Dermis lymphatic vessel endothelial cell (primary cell): ENCODE measurements around the gene PADI4. TPM values are rescaled to one million over a fixed set of nuclear protein-coding genes. Genes with fewer than 3 reads are reported as not detected.

ENCODE experiments used
- total RNA-seq: library from RNA; depleted of rRNA; stranded (reverse); fragments of >200 nt; gene quantifications from 2 replicates; pipeline ENCODE4 v1.2.1, GENCODE V29; 2014

PADI4 gene, protein sequence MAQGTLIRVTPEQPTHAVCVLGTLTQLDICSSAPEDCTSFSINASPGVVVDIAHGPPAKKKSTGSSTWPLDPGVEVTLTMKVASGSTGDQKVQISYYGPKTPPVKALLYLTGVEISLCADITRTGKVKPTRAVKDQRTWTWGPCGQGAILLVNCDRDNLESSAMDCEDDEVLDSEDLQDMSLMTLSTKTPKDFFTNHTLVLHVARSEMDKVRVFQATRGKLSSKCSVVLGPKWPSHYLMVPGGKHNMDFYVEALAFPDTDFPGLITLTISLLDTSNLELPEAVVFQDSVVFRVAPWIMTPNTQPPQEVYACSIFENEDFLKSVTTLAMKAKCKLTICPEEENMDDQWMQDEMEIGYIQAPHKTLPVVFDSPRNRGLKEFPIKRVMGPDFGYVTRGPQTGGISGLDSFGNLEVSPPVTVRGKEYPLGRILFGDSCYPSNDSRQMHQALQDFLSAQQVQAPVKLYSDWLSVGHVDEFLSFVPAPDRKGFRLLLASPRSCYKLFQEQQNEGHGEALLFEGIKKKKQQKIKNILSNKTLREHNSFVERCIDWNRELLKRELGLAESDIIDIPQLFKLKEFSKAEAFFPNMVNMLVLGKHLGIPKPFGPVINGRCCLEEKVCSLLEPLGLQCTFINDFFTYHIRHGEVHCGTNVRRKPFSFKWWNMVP
- total RNA-seq = not detected in 2 replicates

DNA sequence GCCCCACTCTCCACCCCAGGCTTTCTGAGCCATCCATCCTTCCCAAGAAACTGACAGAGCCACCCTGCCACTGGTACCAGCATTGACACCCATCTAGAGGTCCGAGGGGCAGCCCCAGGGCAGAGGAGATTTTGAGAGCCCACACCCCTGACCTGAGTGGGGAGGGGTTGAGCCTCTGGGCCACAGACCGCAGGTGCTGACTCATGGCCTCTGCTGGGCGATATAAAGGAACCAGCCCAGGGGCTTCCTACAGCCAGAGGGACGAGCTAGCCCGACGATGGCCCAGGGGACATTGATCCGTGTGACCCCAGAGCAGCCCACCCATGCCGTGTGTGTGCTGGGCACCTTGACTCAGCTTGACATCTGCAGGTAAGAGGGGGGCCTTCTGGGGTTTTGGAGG is at the start of gene PADI4:
Gene PADI4, plus strand, starts transcription at position 252 of the 400 bp plus-strand sequence. Its CDS starts 26 bp downstream, at position 278.

DNA sequence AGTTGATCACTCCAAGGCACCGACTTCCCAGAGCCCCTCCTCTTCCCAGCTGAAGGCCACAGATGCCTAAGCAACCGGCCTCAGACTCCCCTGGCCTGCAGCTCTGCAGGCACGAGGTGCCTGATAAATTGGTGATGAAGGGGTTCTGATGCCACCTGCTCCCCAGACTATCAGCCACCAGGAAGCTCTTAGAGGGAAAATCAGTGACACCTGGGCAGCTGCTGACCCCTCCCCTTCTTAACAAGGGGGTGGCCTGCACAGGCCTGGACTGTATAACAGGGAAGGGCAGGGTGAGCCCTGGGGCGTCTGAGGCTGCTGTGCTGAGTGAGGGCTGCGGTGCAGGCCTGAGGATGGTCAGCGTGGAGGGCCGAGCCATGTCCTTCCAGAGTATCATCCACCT is 63.9 kb downstream of the PADI4 start, which contains the start of gene PADI6:
Gene PADI6, plus strand, starts transcription at position 301 of the 400 bp plus-strand sequence. Its CDS starts 50 bp downstream, at position 351.

Other genes with a start within 250 kb of the PADI4 start
- gene PADI2, start 188.7 kb upstream of the PADI4 start, total RNA-seq = under 0.01 and 0.33 TPM in 2 replicates
- gene PADI1, start 103.1 kb upstream of the PADI4 start, total RNA-seq = 0.09 and 0.11 TPM in 2 replicates
- not detected in 2 replicates for gene PADI3, start 59.1 kb upstream of the PADI4 start, total RNA-seq
- gene PADI6, start 64.0 kb downstream of the PADI4 start, total RNA-seq = not detected in 2 replicates
- gene RCC2, start 131.5 kb downstream of the PADI4 start, total RNA-seq = 64.2 and 75.7 TPM in 2 replicates
- gene ARHGEF10L, start 231.5 kb downstream of the PADI4 start, total RNA-seq = 0.69 and 0.76 TPM in 2 replicates